ENCODE results near the gene UACA.

Gene UACA

GRCh38 chr15:70690491-70691276 is 72.7 kb downstream of the UACA start:
- H3K27me3 ChIP-seq (ENCODE audit: insufficient read depth, poor library complexity, severe bottlenecking), result no peaks in the 10 kb centered on the region
- TF ChIP-seq CTCF (IDR thresholded peaks at IDR 0.05; ENCODE audit: insufficient read depth, low read length), result no peak
- TF ChIP-seq POLR2AphosphoS5 (IDR thresholded peaks at IDR 0.05; ENCODE audit: low read depth), result no peak
- TF ChIP-seq SPI1 (IDR thresholded peaks at IDR 0.05; ENCODE audit: borderline replicate concordance, low read depth), result no peak
- no peak for TF ChIP-seq GABPA (IDR thresholded peaks at IDR 0.05; ENCODE audit: low read depth)
- no peak for TF ChIP-seq REST (IDR thresholded peaks at IDR 0.05; ENCODE audit: insufficient replicate concordance, low read depth)
- no peak overlapping the region for H3K27ac ChIP-seq (replicated peaks)
- H3K4me3 ChIP-seq (replicated peaks; ENCODE audit: insufficient read depth, low read length), result no peak overlapping the region
- no peak for DNase-seq (ENCODE audit: low read depth in 1 of 2, low spot score in 1 of 2)

GRCh38 chr15:70690021-70690420 is 73.3 kb downstream of the UACA start:
- Histone ChIP-seq H3K27me3 (ENCODE audit: insufficient read depth, poor library complexity, severe bottlenecking) (no peaks in the 10 kb centered on the region), H3K4me3 (replicated peaks; ENCODE audit: insufficient read depth, low read length) (no peak overlapping the region), H3K27ac (replicated peaks) (no peak overlapping the region)
- no peak for TF ChIP-seq CTCF (IDR thresholded peaks at IDR 0.05; ENCODE audit: insufficient read depth, low read length)
- no peak for TF ChIP-seq GABPA (IDR thresholded peaks at IDR 0.05; ENCODE audit: low read depth)
- TF ChIP-seq SPI1 (IDR thresholded peaks at IDR 0.05; ENCODE audit: borderline replicate concordance, low read depth), result no peak
- TF ChIP-seq REST (IDR thresholded peaks at IDR 0.05; ENCODE audit: insufficient replicate concordance, low read depth), result no peak
- TF ChIP-seq POLR2AphosphoS5 (IDR thresholded peaks at IDR 0.05; ENCODE audit: low read depth), result no peak
- no peak for DNase-seq (ENCODE audit: low read depth in 1 of 2, low spot score in 1 of 2)

GRCh38 chr15:70687482-70687881 is 75.9 kb downstream of the UACA start:
- DNase-seq (ENCODE audit: low read depth in 1 of 2, low spot score in 1 of 2), result no peak
- TF ChIP-seq POLR2AphosphoS5 (IDR thresholded peaks at IDR 0.05; ENCODE audit: low read depth) (no peak), CTCF (IDR thresholded peaks at IDR 0.05; ENCODE audit: insufficient read depth, low read length) (no peak), SPI1 (IDR thresholded peaks at IDR 0.05; ENCODE audit: borderline replicate concordance, low read depth) (no peak), REST (IDR thresholded peaks at IDR 0.05; ENCODE audit: insufficient replicate concordance, low read depth) (no peak), GABPA (IDR thresholded peaks at IDR 0.05; ENCODE audit: low read depth) (no peak)
- Histone ChIP-seq H3K4me3 (replicated peaks; ENCODE audit: insufficient read depth, low read length) (no peak overlapping the region), H3K27me3 (ENCODE audit: insufficient read depth, poor library complexity, severe bottlenecking) (no peaks in the 10 kb centered on the region), H3K27ac (replicated peaks) (no peak overlapping the region)
